Osteoblast (primary cell): Measurements from ENCODE around the gene ACER3. TPM values are rescaled to one million over a fixed set of nuclear protein-coding genes. Genes with fewer than 3 reads are reported as not detected.

Source experiments
- DNase-seq: peaks from one replicate; pipeline ENCODE4 v3.0.0; 2011; ENCODE audit warnings: low spot score, mixed read lengths; ENCODE audit not compliant: insufficient read length; ENCODE audit errors: missing footprints
- H2AFZ ChIP-seq: 2 replicates; pipeline ENCODE4 v1.6.0; 2011; ENCODE audit warnings: mild to moderate bottlenecking, low read length
- H3K27ac ChIP-seq: 2 replicates; pipeline ENCODE4 v1.5.1; 2011; ENCODE audit warnings: mild to moderate bottlenecking, low read depth, low read length, moderate library complexity
- H3K27me3 ChIP-seq: 2 replicates; pipeline ENCODE4 v1.6.0; 2012; ENCODE audit warnings: mild to moderate bottlenecking, control low read depth, inconsistent platforms, low read length, moderate library complexity; ENCODE audit not compliant: insufficient read depth
- H3K36me3 ChIP-seq: 2 replicates; pipeline ENCODE4 v1.5.1; 2011; ENCODE audit warnings: mild to moderate bottlenecking, low read length, control low read depth, moderate library complexity; ENCODE audit not compliant: insufficient read depth
- H3K4me1 ChIP-seq: 2 replicates; pipeline ENCODE4 v1.5.1; 2011; ENCODE audit warnings: mild to moderate bottlenecking, low read length, control low read depth, moderate library complexity; ENCODE audit not compliant: insufficient read depth
- H3K4me2 ChIP-seq: 2 replicates; pipeline ENCODE4 v1.6.0; 2011; ENCODE audit warnings: mild to moderate bottlenecking, low read length; ENCODE audit not compliant: insufficient read depth
- H3K4me3 ChIP-seq: fragments of 200-600 bp; sonication (generic); 3 replicates; pipeline ENCODE4 v1.5.1; 2012; ENCODE audit warnings: mild to moderate bottlenecking, low read length, inconsistent platforms; ENCODE audit not compliant: insufficient read depth
- H3K79me2 ChIP-seq: 2 replicates; pipeline ENCODE4 v1.6.0; 2012; ENCODE audit warnings: mild to moderate bottlenecking, low read length, control low read depth, inconsistent platforms; ENCODE audit not compliant: insufficient read depth
- H3K9me3 ChIP-seq: 2 replicates; pipeline ENCODE4 v1.5.1; 2011; ENCODE audit warnings: low read depth, low read length, control low read depth
- H4K20me1 ChIP-seq: 2 replicates; pipeline ENCODE4 v1.6.0; 2012; ENCODE audit warnings: mild to moderate bottlenecking, low read length, control low read depth; ENCODE audit not compliant: insufficient read depth
- total RNA-seq: library from RNA; depleted of rRNA; stranded (reverse); fragments of >200 nt; gene quantifications from 2 replicates; pipeline ENCODE4 v1.2.3, GENCODE V29; 2012
- TF ChIP-seq, protein P1 (sequence below): IDR thresholded peaks from 2 replicates; pipeline ENCODE4 v1.5.1; 2011; ENCODE audit warnings: mild to moderate bottlenecking, low read depth, low read length, moderate library complexity; ENCODE audit errors: extremely low read depth

ACER3 gene
- total RNA-seq, 1 donor, result 9.8 TPM

- DNase-seq, result no peak
- Histone ChIP-seq H3K4me1 (no peaks in the 10 kb centered on the region), H3K79me2 (no peaks in the 10 kb centered on the region), H3K4me2 (no peak overlapping the region), H2AFZ (no peak overlapping the region), H3K27me3 (no peaks in the 10 kb centered on the region), H3K4me3 (no peak overlapping the region), H3K36me3 (no peaks in the 10 kb centered on the region), H3K27ac (no peak overlapping the region), H3K9me3 (no peaks in the 10 kb centered on the region), H4K20me1 (no peaks in the 10 kb centered on the region)
- TF ChIP-seq, protein P1, sequence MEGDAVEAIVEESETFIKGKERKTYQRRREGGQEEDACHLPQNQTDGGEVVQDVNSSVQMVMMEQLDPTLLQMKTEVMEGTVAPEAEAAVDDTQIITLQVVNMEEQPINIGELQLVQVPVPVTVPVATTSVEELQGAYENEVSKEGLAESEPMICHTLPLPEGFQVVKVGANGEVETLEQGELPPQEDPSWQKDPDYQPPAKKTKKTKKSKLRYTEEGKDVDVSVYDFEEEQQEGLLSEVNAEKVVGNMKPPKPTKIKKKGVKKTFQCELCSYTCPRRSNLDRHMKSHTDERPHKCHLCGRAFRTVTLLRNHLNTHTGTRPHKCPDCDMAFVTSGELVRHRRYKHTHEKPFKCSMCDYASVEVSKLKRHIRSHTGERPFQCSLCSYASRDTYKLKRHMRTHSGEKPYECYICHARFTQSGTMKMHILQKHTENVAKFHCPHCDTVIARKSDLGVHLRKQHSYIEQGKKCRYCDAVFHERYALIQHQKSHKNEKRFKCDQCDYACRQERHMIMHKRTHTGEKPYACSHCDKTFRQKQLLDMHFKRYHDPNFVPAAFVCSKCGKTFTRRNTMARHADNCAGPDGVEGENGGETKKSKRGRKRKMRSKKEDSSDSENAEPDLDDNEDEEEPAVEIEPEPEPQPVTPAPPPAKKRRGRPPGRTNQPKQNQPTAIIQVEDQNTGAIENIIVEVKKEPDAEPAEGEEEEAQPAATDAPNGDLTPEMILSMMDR, result no peak
These were observed 41.6 kb downstream of the ACER3 start for GRCh38 chr11:76902121-76903014.

DNA sequence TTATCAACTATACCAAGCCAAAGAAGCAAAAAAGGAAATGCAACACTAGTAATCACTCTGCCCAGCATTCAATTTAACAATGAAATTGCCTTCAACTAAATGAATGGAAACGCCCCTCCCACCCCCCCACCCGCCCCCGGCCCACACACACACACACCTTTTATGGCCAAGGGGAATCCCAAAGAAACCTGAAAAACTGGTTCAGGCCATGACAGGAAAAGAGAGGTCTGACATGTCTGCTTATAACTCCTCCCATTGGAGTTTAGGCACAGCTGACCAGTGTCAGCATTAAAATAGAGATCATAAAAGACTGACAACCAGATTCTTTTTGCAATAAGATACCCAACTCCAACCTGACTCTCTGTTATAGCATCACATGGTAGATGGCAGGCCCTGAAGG, 42.6 kb downstream of the ACER3 start:
- no peak overlapping the region for H3K4me3 ChIP-seq
- H3K79me2 ChIP-seq, result no peaks in the 10 kb centered on the region
- H3K4me2 ChIP-seq, result no peak overlapping the region
- H3K4me1 ChIP-seq, result no peaks in the 10 kb centered on the region
- no peak overlapping the region for H3K27ac ChIP-seq
- H2AFZ ChIP-seq, result no peak overlapping the region
- TF ChIP-seq, protein P1, result no peak
- no peak for DNase-seq
- H4K20me1 ChIP-seq, result no peaks in the 10 kb centered on the region
- H3K36me3 ChIP-seq, result no peaks in the 10 kb centered on the region
- no peaks in the 10 kb centered on the region for H3K9me3 ChIP-seq
- H3K27me3 ChIP-seq, result no peaks in the 10 kb centered on the region

- DNase-seq, result no peak
- peak overlapping the region; percentile 50 for H3K4me2 ChIP-seq
- no peaks in the 10 kb centered on the region for H3K79me2 ChIP-seq
- peak overlapping the region; percentile 40 for H2AFZ ChIP-seq
- no peaks in the 10 kb centered on the region for H3K27me3 ChIP-seq
- TF ChIP-seq, protein P1, result no peak
- no peak overlapping the region for H3K27ac ChIP-seq
- H3K9me3 ChIP-seq, result no peaks in the 10 kb centered on the region
- no peaks in the 10 kb centered on the region for H3K36me3 ChIP-seq
- H3K4me1 ChIP-seq, result no peaks in the 10 kb centered on the region
- no peaks in the 10 kb centered on the region for H4K20me1 ChIP-seq
- peak overlapping the region; percentile 15 for H3K4me3 ChIP-seq
These were observed 50.1 kb downstream of the ACER3 start for GRCh38 chr11:76910620-76911414.

- TF ChIP-seq, protein P1, result no peak
- H3K4me2 ChIP-seq, result peak overlapping the region; percentile 50
These were observed 50.7 kb downstream of the ACER3 start for GRCh38 chr11:76911415-76911808.

More at GRCh38 chr11:76911415-76911808, 50.7 kb downstream of the ACER3 start:
- Histone ChIP-seq H4K20me1 (no peaks in the 10 kb centered on the region), H3K9me3 (no peaks in the 10 kb centered on the region), H2AFZ (peak overlapping the region; percentile 40), H3K4me1 (no peaks in the 10 kb centered on the region), H3K79me2 (no peaks in the 10 kb centered on the region), H3K27ac (no peak overlapping the region), H3K4me3 (peak overlapping the region; percentile 15), H3K36me3 (no peaks in the 10 kb centered on the region), H3K27me3 (no peaks in the 10 kb centered on the region)
- no peak for DNase-seq
